Right atrium auricular region (tissue), 2 donors: ENCODE measurements around the gene SSBP3. TPM values are rescaled to one million over a fixed set of nuclear protein-coding genes. Genes with fewer than 3 reads are reported as not detected.

Source experiments
- DNase-seq: peaks from one replicate; pipeline ENCODE4 v3.0.0-alpha.2; 2019; ENCODE audit warnings: low spot score
- H3K27ac ChIP-seq, 2 donors: fragments of 200-600 bp; sonication (generic); 1 replicate in 1 of 2; 2 replicates in 1 of 2; pipeline ENCODE4 v1.5.1; 2016 to 2019
- H3K27me3 ChIP-seq, 2 donors: fragments of 200-600 bp; sonication (generic); one replicate each; pipeline versions ENCODE4 v1.5.1 to v1.6.0; 2017 to 2019
- H3K36me3 ChIP-seq: fragments of 200-600 bp; sonication (generic); one replicate; pipeline ENCODE4 v1.5.1; 2016
- H3K4me1 ChIP-seq, 2 donors: fragments of 200-600 bp; sonication (generic); one replicate each; pipeline versions ENCODE4 v1.5.1 to v1.6.0; 2017 to 2019
- H3K4me3 ChIP-seq, 2 donors: fragments of 200-600 bp; sonication (generic); 1 replicate in 1 of 2; 2 replicates in 1 of 2; pipeline ENCODE4 v1.5.1; 2017 to 2019; ENCODE audit warnings: mild to moderate bottlenecking in 1 of 2, moderate library complexity in 1 of 2
- H3K9me3 ChIP-seq, 2 donors: fragments of 200-600 bp; sonication (generic); one replicate each; pipeline ENCODE4 v1.5.1; 2019
- total RNA-seq, 2 donors: library from RNA; depleted of rRNA; stranded (reverse); fragments of >200 nt; gene quantifications; one replicate each; pipeline ENCODE4 v1.1.0, GENCODE V29; 2016
- TF ChIP-seq, protein P1 (sequence below), 2 donors: fragments of 200-600 bp; sonication (generic); IDR thresholded peaks; one replicate each; pipeline ENCODE4 v1.5.1; 2019; ENCODE audit warnings: antibody characterized with exemption in 2 of 2

Gene SSBP3
- total RNA-seq, 2 donors from 2014 or later = 15.2 to 16.6 TPM

DNA sequence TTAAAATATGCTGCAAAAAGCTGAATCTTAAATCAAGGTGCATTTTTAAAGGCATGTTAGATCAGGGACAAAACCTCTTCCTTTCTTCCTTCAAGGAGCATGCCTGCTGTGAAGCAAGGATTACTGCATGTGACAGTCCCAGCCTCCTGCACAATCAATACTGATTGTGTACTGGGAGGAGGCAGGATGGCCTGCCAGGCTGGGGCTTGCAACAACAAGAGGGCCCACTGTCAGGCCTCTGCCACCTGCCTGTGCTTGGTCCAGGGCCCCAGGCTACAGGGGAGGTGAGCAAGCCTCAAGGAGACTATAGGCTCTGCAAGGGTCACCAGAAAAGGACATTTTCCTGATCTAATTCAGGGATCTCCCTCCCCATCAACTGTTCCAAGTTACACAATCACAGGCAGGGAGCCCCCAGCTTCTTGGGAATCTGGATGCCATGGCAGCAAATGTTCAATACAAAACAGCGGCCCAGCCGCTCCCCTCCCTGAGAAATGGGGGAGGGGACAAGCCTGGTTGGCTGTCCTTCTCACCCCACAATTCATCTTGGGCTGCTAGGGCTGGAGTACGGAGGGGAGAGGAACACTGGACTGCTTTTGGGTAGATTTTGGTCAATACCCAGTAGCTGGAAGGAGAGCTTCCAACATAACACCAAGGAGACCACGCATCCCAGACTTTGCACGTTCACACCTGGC, 76.7 kb downstream of the SSBP3 start:
- Histone ChIP-seq H3K27ac (no peak overlapping the region), H3K4me1 (peaks cover 0 to 95% of the 10 kb centered on the region in 2 donors), H3K27me3 (no peaks in the 10 kb centered on the region), H3K4me3 (no peak overlapping the region), H3K9me3 (no peaks in the 10 kb centered on the region), H3K36me3 (no peaks in the 10 kb centered on the region)
- DNase-seq = no peak
- TF ChIP-seq, protein P1, sequence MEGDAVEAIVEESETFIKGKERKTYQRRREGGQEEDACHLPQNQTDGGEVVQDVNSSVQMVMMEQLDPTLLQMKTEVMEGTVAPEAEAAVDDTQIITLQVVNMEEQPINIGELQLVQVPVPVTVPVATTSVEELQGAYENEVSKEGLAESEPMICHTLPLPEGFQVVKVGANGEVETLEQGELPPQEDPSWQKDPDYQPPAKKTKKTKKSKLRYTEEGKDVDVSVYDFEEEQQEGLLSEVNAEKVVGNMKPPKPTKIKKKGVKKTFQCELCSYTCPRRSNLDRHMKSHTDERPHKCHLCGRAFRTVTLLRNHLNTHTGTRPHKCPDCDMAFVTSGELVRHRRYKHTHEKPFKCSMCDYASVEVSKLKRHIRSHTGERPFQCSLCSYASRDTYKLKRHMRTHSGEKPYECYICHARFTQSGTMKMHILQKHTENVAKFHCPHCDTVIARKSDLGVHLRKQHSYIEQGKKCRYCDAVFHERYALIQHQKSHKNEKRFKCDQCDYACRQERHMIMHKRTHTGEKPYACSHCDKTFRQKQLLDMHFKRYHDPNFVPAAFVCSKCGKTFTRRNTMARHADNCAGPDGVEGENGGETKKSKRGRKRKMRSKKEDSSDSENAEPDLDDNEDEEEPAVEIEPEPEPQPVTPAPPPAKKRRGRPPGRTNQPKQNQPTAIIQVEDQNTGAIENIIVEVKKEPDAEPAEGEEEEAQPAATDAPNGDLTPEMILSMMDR (IDR thresholded peaks at IDR 0.05) = no peak

DNA sequence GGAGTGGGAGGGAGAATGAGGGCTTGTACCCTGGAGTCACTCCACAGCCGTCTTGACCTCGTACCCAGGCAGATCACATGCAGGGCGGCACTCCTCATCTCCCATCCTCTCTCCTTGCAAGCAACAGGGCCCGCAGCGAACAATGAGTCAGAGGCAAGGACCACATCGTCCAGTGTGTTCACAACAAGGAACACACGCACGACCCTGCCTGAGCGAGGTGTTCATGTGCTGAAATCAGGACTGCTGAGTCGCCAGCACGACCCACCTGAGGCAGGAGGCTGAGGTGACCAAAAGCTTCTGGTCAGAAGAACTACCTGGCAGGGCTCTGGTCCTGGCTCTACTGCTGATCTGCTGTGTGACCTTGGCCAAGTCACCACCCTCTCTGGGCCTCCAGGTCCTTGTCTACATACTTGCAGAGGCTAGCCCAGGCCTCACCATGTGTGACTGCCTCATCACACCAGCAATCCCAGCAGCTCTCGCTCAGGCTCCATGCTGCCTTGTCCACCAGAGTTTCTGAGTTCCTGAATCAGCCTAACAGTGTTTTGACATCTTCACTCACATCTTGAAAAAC, 78.0 kb downstream of the SSBP3 start:
- no peak for DNase-seq
- Histone ChIP-seq H3K27ac (no peak overlapping the region), H3K4me1 (peaks cover 0 to 95% of the 10 kb centered on the region in 2 donors)

DNA sequence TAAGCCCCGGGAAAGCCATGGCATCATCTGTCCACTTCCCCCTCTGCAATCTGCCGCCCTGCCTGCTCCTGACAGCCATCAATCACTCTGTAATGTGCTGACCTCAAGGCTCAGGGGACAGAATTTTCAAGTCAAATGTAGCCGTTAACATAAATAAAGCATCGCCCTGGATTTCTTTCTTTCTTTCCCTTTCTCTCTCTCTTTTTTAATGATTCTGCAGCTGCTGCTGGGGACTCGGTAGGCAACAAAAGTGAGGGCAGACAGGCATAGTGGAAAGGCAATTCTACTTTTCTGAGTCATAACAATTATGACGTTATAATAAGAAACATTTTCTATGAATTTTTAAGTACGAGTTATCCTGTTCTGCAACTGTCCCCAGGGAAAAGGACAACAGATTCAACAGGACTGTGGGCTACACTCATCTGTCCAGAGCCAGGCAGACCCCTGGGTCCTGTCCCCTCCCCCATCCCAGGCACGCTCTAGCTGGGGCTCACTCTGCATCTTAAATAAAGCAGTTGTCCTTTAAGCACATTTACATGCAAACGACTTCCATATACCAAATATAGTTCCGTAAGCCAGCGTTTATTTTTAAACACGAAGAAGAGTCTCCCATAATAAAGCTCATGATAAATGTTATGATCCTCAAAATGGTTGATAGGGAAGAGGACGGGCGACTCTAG, 78.7 kb downstream of the SSBP3 start:
- DNase-seq = no peak
- TF ChIP-seq, protein P1 (IDR thresholded peaks at IDR 0.05) = no peak
- H3K4me1 ChIP-seq = peaks cover 0 to 93% of the 10 kb centered on the region in 2 donors
- H3K27ac ChIP-seq = peak overlapping the region in 1 of 2 donors; percentile 7
- no peaks in the 10 kb centered on the region for H3K27me3 ChIP-seq
- H3K9me3 ChIP-seq = no peaks in the 10 kb centered on the region
- no peaks in the 10 kb centered on the region for H3K36me3 ChIP-seq
- H3K4me3 ChIP-seq = no peak overlapping the region

More for the DNA sequence above, 78.0 kb downstream of the SSBP3 start:
- H3K4me3 ChIP-seq = no peak overlapping the region
- no peaks in the 10 kb centered on the region for H3K36me3 ChIP-seq
- no peaks in the 10 kb centered on the region for H3K27me3 ChIP-seq
- TF ChIP-seq, protein P1 (IDR thresholded peaks at IDR 0.05) = no peak
- no peaks in the 10 kb centered on the region for H3K9me3 ChIP-seq

DNA sequence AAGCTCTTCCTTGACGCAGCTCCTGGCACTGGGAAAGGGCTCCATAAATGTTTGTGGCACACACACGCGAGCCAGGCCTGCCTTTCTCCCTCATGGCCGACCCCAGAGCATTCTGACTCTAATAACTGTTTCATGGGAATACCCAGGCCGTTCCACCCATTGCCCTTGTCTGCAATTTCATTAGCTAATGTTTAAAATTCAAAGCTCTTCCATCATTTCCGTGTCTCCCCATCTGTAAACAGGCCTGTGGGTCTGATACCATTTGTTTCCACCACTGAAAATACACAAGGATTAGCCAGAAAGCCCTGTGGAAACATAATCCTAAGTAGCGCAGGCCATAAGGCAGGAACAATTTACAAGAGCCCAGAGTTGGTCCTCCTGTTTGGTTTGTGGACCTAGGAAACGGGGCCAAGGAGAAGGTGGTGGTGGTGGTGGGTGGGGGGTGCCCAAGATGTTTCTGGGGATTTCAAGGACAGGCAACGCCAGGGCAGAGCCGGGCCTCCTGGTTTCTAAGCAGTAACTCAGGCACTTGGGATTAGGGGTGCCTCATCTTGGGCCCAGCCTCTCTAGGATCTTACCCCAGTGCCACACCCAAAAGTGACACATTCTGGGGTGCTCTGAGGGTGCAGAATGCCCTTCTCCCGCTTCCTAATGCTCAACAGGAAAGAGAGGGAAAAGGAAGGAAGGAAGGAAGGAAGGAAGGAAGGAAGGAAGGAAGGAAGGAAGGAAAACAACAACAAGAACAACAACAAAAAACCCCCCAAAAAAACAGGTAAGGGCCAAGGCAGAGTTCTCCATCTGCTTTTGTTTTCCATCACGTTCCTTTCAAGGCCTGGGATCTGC, 79.4 kb downstream of the SSBP3 start:
- Histone ChIP-seq H3K36me3 (no peaks in the 10 kb centered on the region), H3K4me1 (peaks cover 0 to 85% of the 10 kb centered on the region in 2 donors), H3K27me3 (no peaks in the 10 kb centered on the region), H3K27ac (peak overlapping the region; percentile 7 to 19), H3K4me3 (no peak overlapping the region), H3K9me3 (no peaks in the 10 kb centered on the region)
- no peak for DNase-seq
- TF ChIP-seq, protein P1 (IDR thresholded peaks at IDR 0.05) = no peak

DNA sequence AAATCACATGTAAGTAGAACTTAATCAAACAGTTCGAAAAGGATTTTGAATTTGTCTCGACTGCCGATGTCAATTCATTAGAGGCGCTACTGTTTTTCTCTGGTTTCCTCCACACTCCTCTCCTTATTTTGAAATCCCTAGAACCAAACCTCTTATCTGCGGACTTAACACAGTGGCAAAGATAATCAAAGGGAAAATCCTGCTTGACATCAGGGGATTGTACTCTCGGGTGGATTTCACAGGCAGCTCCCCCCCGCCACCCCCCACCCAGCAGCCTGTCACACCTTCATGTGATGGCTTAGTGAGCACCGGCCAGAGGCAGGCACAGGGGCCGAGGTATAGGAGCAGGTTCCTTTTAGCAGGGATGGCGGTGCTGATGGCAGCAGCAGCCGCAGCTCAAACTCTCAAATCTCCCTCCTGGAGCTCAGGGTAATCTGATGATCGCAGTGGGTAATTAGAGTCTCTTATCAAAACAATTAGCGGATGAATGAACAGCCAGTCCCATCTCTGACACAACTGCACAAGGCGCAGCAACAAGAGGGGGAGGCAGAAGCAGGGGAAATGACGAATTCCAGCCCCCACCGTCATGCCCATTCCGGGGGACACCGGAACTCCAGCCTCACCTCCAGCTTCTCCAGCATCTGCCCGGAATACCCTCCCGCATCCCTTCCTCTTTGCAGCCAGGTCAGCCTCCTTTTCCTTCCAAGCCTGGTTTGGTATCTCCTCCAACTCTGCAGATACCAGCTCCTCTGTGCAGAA, 80.3 kb downstream of the SSBP3 start:
- TF ChIP-seq, protein P1 (IDR thresholded peaks at IDR 0.05) = no peak
- Histone ChIP-seq H3K27me3 (no peaks in the 10 kb centered on the region), H3K27ac (peak overlapping the region; percentile 7 to 19), H3K9me3 (no peaks in the 10 kb centered on the region), H3K4me3 (no peak overlapping the region), H3K36me3 (no peaks in the 10 kb centered on the region), H3K4me1 (peaks cover 0 to 77% of the 10 kb centered on the region in 2 donors)
- no peak for DNase-seq
